Esophagus muscularis mucosa (tissue), 4 donors: ENCODE results near the gene ENG. TPM values are rescaled to one million over a fixed set of nuclear protein-coding genes. Genes with fewer than 3 reads are reported as not detected.

Experiments
- DNase-seq: peaks from one replicate; pipeline ENCODE4 v3.0.0-alpha.2; 2017; ENCODE audit errors: extremely low spot score
- H3K27ac ChIP-seq, 4 donors: fragments of 200-600 bp; sonication (generic); replicated peaks in 1 of 4; 1 replicate in 3 of 4; 2 replicates in 1 of 4; pipeline ENCODE4 v1.5.1; 2016 to 2019; ENCODE audit warnings: mild to moderate bottlenecking in 1 of 4
- H3K27me3 ChIP-seq, 4 donors: fragments of 200-600 bp; sonication (generic); one replicate each; pipeline versions ENCODE4 v1.5.1 to v1.6.0; 2016 to 2019
- H3K36me3 ChIP-seq, 4 donors: fragments of 200-600 bp; sonication (generic); one replicate each; pipeline ENCODE4 v1.5.1; 2016 to 2019
- H3K4me1 ChIP-seq, 4 donors: fragments of 200-600 bp; sonication (generic); one replicate each; pipeline ENCODE4 v1.5.1; 2016 to 2019
- H3K4me3 ChIP-seq, 4 donors: fragments of 200-600 bp; sonication (generic); 1 replicate in 2 of 4; 2 replicates in 2 of 4; pipeline ENCODE4 v1.5.1; 2016 to 2019; ENCODE audit warnings: mild to moderate bottlenecking in 4 of 4, moderate library complexity in 1 of 4
- H3K9me3 ChIP-seq, 4 donors: fragments of 200-600 bp; sonication (generic); 1 replicate in 3 of 4; 2 replicates in 1 of 4; pipeline ENCODE4 v1.5.1; 2016 to 2019
- EP300 ChIP-seq: sonication (generic); formaldehyde crosslinking; IDR thresholded peaks from one replicate; pipeline ENCODE4 v1.6.1; 2017; ENCODE audit warnings: antibody characterized with exemption
- POLR2A ChIP-seq: fragments of 450-650 bp; IDR thresholded peaks from one replicate; pipeline ENCODE4 v1.6.1; 2017; ENCODE audit warnings: antibody characterized with exemption, moderate library complexity, mild to moderate bottlenecking, low read depth
- POLR2AphosphoS5 ChIP-seq, 2 donors: sonication (generic); formaldehyde crosslinking; IDR thresholded peaks; one replicate each; pipeline ENCODE4 v1.6.1; 2017; ENCODE audit warnings: antibody characterized with exemption in 2 of 2
- WGBS: methylation state at CpG from one replicate; pipeline ENCODE4 v1.1.5; 2018; 5-methylcytosine and 5-hydroxymethylcytosine counted together
- intact Hi-C: fragments of 100-400 bp; cut with DNase I; formaldehyde crosslinking; loops from one replicate; pipeline ENCODE4 v1.15.1; 2023
- total RNA-seq, 4 donors: library from RNA; depleted of rRNA; stranded (reverse); fragments of >200 nt; gene quantifications; one replicate each; pipeline versions ENCODE4 v1.1.0 to v1.2.1, GENCODE V29; 2016
- TF ChIP-seq, protein P1 (sequence below), 3 experiments: fragments of 200-600 bp in 2 of 3; fragments of 450-650 bp in 1 of 3; sonication (generic) in 2 of 3; IDR thresholded peaks; one replicate each; pipeline ENCODE4 v1.5.1; 2017 to 2019; ENCODE audit warnings: antibody characterized with exemption in 3 of 3, mild to moderate bottlenecking in 2 of 3, moderate library complexity in 1 of 3

Gene ENG
- total RNA-seq, 4 donors from 2014 or later = 36.5 to 91.2 (median 78.3) TPM

- intact Hi-C loops = no loop called here
- Histone ChIP-seq H3K9me3 (no peaks in the 10 kb centered on the region), H3K27me3 (no peaks in the 10 kb centered on the region), H3K36me3 (no peaks in the 10 kb centered on the region), H3K27ac (no peak overlapping the region), H3K4me1 (peaks cover 17 to 29% (median 22%) of the 10 kb centered on the region in 4 donors), H3K4me3 (no peak overlapping the region)
- 92% methylated on average over 5 of the region's 10 CpGs for WGBS
- no peak for DNase-seq
- TF ChIP-seq POLR2A = no peak
- TF ChIP-seq POLR2AphosphoS5 (IDR thresholded peaks at IDR 0.05) = no peak
- TF ChIP-seq, protein P1, sequence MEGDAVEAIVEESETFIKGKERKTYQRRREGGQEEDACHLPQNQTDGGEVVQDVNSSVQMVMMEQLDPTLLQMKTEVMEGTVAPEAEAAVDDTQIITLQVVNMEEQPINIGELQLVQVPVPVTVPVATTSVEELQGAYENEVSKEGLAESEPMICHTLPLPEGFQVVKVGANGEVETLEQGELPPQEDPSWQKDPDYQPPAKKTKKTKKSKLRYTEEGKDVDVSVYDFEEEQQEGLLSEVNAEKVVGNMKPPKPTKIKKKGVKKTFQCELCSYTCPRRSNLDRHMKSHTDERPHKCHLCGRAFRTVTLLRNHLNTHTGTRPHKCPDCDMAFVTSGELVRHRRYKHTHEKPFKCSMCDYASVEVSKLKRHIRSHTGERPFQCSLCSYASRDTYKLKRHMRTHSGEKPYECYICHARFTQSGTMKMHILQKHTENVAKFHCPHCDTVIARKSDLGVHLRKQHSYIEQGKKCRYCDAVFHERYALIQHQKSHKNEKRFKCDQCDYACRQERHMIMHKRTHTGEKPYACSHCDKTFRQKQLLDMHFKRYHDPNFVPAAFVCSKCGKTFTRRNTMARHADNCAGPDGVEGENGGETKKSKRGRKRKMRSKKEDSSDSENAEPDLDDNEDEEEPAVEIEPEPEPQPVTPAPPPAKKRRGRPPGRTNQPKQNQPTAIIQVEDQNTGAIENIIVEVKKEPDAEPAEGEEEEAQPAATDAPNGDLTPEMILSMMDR (IDR thresholded peaks at IDR 0.05) = no peak
- TF ChIP-seq EP300 = no peak
Observed at GRCh38 chr9:127773981-127774380, 80.5 kb downstream of the ENG start.

DNA sequence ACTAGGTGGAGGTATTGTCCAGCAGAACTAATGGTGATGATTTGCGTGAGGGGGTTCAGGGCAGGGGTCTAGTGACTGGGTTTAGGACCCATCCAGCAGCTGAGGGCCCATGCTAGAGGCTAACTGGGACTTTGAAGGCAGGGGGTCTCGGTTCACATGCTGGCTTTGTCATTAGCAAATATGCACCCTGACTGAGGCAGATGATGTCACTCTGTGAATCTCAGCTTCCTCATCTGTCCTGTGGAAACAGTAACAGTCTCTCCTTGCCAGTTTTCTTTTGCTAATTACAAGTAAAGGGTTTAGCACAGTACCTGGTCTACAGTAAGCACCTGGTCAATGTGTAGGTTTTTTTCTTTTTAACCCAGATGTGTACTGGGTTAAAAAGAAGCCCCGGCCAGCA is 81.2 kb downstream of the ENG start:
- Histone ChIP-seq H3K4me1 (peaks cover 11 to 29% (median 20%) of the 10 kb centered on the region in 4 donors), H3K9me3 (no peaks in the 10 kb centered on the region), H3K27ac (no peak overlapping the region), H3K27me3 (no peaks in the 10 kb centered on the region), H3K36me3 (no peaks in the 10 kb centered on the region), H3K4me3 (no peak overlapping the region)
- WGBS = 90% methylated on average over 3 of the region's 3 CpGs
- intact Hi-C loops = no loop called here
- DNase-seq = no peak
- no peak for TF ChIP-seq POLR2A
- TF ChIP-seq, protein P1 (IDR thresholded peaks at IDR 0.05) = no peak
- TF ChIP-seq EP300 = no peak
- no peak for TF ChIP-seq POLR2AphosphoS5 (IDR thresholded peaks at IDR 0.05)

- H3K9me3 ChIP-seq = no peaks in the 10 kb centered on the region
- intact Hi-C loops = no loop called here
- 93% methylated on average over 5 of the region's 5 CpGs for WGBS
- no peak overlapping the region for H3K4me3 ChIP-seq
- DNase-seq = no peak
- H3K27ac ChIP-seq = no peak overlapping the region
- peaks cover 12 to 36% (median 23%) of the 10 kb centered on the region in 4 donors for H3K4me1 ChIP-seq
- no peaks in the 10 kb centered on the region for H3K36me3 ChIP-seq
- H3K27me3 ChIP-seq = no peaks in the 10 kb centered on the region
- TF ChIP-seq EP300 (no peak), POLR2AphosphoS5 (IDR thresholded peaks at IDR 0.05) (no peak), POLR2A (no peak)
- TF ChIP-seq, protein P1 (IDR thresholded peaks at IDR 0.05) = no peak
Observed at GRCh38 chr9:127772603-127773002, 81.9 kb downstream of the ENG start.

- no peaks in the 10 kb centered on the region for H3K9me3 ChIP-seq
- H3K4me3 ChIP-seq = peak overlapping the region; percentile 53 to 70 (median 58)
- H3K27me3 ChIP-seq = peaks cover 0 to 2% (median 0%) of the 10 kb centered on the region in 4 donors
- DNase-seq = no peak
- TF ChIP-seq POLR2AphosphoS5 (IDR thresholded peaks at IDR 0.05) (peak in 1 of 2 donors; percentile 1), POLR2A (no peak)
- TF ChIP-seq, protein P1 (IDR thresholded peaks at IDR 0.05) = peak in 1 of 3 experiments; percentile 0
- H3K4me1 ChIP-seq = peaks cover 21 to 43% (median 31%) of the 10 kb centered on the region in 4 donors
- intact Hi-C loops = no loop called here
- 9% methylated on average over 8 of the region's 19 CpGs for WGBS
- peaks cover 0 to 3% (median 0%) of the 10 kb centered on the region in 4 donors for H3K36me3 ChIP-seq
- H3K27ac ChIP-seq = peak overlapping the region; percentile 40 to 75 (median 59)
Observed at GRCh38 chr9:127771570-127772189, 82.8 kb downstream of the ENG start.
